HG03460 (cell line): Measurements from ENCODE around the gene CBX3.
"Not testable (repeated sequence)": the region's sequence is repeated elsewhere in the genome, so short reads cannot be mapped to it uniquely, and the experiment has no call there.

ENCODE experiments used
- ATAC-seq: cut with Tn5 transposase; IDR thresholded peaks from one replicate; pipeline ENCODE4 v1.9.1; 2021; ENCODE audit not compliant: unreplicated experiment

The CBX3 gene

GRCh38 chr7:26187380-26188205, 14.0 kb upstream of the CBX3 start:
- ATAC-seq: no peak

DNA sequence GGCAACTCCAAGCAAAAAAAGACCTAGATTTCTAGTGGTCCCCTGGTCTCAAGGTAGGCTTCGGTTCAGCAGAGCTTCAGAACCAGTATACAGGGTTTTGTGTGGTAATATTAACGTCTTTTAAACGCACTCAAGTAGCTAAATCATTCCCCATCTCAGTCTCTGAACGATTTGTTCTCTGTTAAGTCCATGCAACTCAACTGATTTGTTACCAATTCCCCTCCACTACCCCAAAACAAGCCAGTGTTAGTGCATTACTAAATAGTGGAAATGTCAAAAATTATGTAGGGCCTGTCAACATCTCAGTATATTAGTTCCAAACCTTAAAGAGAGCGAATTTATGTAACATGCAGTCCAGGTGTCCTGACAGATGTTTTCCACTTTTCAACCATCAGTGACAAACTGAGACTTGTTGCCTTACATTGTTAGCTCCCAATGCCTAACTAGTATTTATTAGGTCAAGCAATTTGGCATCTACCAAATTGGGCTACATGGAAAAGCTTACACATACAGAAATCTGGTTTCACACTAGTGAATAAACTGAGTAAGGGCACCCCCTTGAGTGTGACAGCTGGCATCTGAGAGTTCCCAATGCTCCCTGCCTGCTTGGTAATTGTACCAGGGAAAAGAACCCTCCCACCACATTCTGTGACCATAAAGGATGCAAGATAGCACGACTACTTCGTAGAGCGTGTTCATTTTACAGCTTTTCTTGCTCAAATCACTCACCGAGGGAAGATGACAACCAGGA, 13.2 kb upstream of the CBX3 start:
- ATAC-seq: no peak

DNA sequence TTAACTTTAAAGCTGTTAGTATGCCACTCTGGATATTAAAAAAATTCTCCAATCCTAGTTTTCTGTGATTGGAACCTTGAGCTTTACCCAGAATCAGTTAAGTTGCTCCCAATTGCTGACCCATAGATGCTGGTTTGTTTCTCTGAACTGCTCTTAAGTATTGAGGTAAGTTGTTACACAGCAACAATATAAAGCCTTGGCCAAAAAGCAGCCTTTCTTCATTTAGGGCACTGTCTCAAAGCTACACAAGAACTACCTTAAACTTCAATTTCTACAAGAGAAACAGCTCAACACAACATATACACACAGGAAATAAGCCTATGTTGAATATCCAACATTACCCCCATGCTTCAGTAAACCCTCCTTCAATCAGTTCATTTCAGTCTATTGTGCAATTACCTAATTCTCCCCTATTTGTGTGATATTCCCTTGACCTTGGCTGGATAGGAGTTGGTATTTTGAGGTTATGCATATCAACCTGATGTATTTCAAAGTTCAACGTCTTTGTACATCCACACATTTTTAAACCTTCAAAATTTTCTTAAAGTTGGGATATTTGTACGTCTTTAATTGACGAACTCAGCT, 12.5 kb upstream of the CBX3 start:
- no peak for ATAC-seq

- no peak for ATAC-seq
Measured at GRCh38 chr7:26189697-26190096, 11.8 kb upstream of the CBX3 start.

DNA sequence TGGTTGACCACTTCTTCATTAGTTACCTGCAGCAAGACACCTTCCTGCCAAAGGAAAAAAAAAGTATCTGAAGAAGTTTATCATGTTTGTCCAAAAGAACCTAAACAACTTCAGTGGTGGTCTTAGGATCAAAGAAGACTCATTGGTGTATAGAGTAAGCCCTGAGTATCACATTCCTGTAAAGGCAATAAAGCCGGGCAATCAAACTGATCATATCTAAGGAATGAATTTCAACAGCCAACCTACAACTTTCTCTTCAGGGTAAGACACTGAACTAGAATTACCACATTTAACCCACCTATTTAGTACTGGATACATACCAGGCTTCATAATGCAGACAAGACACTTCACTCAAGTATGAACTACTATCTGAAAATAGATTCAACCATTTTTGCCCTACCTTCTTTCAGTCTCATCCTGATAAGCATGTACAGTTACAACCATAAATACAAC, 11.1 kb upstream of the CBX3 start:
- no peak for ATAC-seq

- no peak for ATAC-seq
Measured at GRCh38 chr7:26191233-26191973, 10.1 kb upstream of the CBX3 start.

- ATAC-seq: no peak
Measured at GRCh38 chr7:26191974-26192479, 9.5 kb upstream of the CBX3 start.

DNA sequence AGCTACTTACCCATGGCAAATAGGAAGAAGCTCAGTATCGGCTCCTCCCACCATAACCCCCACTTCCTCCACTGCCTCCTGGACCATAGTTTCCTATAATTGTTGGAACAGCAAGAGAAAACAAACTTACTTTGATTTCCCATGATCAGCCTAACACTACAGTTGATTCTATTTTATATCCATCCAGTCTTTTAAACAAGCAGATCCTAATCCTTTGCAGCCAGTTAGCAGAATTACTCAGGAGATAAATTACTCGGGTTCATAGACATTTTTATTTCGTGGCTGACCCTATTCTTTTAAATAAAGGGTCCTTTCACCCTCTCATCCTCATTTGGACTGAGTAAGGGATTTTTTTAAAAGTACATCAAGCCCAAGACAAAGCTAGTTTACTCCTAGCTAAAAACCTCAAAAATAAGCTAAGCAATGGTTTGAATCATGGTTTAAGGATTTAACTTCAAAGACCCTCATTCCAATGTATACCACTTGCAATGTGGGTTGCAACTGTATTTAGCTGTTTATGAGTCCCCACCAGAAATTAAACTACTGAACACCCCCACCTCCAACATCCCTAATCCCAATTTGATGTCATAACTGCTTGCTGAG, 9.0 kb upstream of the CBX3 start:
- no peak for ATAC-seq

DNA sequence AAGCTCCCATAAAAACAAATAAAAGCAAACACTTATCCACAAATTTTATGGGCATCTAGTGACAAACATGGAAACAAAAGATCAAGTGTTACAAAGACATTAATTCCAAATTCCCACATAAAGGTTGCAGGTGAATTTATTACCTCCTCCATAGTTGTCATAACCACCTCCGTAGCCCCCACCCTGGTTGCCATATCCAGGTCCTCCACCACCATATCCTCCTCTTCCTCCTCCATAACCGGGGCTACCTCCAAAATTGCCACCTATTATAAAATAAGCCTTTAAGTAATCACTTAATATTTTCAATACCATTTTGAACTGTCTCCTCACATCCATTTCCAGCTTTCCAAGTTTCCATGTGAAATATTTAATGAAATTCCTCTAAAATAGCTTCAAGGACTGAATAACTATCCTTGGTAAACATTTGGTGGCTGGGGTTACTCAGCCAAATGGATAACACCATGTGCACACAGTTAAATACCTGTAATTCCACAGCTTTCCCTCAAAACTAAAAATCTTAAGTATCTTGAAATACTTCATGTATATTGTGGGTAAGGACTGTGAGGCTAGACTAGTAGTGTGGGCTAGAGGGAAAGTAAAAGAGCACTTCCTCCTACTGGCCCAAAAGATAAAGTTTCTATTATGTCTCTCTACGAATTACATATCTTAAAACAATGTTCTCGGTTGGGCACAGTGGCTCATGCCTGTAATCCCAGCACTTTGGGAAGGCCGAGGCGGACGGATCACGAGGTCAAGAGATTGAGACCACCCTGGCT, 7.9 kb upstream of the CBX3 start:
- no peak for ATAC-seq

- not testable (repeated sequence) for ATAC-seq
Measured at GRCh38 chr7:26194764-26195163, 6.8 kb upstream of the CBX3 start.

GRCh38 chr7:26195182-26195581, 6.4 kb upstream of the CBX3 start:
- ATAC-seq: no peak

DNA sequence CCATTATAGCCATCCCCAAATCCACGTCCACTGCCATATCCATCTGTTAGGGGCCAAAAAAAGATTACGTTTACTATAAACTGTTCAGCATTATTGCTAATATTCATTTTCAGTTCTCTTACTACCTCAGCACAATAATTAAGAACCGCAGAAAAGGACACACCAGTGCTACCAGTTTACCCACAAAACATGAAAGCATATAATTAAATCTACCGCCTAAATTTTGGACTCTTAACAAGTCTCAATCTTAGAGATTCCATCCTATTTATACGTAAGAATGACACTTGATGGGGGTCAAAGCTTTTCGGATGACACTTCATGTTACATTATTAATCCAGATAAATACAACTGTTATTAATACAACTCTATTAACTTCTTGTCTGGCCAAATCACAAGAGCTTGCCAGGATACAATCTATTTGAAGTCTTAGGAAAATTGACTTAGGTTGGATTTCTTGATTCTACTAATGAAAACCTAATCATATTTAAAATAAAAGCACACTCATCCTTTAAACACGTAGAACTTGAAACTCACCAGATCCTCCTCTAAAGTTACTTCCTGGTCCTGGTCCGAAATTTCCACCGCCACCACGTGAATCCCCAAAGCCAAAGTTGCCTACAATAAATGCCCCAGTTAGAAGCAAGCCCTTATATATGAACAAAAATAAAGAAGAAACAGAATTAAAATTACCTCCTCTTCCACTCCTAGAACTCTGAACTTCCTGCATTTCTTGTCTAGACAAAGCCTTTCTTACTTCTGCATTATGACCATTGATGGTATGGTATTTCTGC, 5.5 kb upstream of the CBX3 start:
- ATAC-seq: no peak

DNA sequence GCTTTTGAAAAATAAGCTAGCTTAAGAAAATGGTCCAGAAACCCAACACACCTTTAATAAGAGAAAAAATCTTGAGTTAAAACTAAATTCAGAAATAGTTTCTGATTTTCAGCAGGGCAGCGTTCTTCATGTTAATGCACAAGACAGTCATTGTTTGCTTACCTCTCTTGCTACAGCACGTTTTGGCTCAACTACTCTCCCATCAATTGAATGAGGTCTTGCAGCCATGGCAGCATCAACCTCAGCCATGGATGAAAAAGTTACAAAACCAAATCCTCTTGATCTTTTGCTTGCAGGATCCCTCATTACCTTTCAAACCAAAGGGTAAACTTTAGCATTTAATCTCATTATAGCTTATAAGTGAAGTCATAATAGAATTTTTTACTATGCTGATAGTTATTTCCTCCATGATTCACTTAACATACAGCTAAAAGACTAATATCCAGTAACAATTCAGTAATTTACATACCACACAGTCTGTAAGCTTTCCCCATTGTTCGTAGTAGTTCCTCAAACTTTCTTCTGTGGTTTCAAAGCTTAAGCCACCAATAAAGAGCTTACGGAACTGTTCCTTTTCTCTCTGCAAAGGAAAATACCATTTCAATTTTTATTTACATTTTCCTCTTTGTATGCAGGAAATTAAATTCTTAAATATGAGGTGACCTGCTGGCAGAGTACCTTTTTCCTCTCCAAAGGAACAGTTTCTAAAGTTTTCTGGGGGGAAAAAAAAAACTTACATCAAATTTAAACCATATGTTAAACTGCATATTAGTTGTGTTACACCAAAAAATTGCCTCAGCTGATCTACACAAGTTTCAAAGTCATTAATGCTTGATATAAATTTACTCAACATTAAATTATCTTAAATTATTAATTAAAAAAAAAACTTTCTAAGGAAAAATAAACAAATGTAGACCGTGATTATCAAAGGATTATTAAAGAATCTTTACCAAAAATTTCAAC, 4.1 kb upstream of the CBX3 start:
- no peak for ATAC-seq

GRCh38 chr7:26198133-26198780, 3.3 kb upstream of the CBX3 start:
- ATAC-seq: no peak

DNA sequence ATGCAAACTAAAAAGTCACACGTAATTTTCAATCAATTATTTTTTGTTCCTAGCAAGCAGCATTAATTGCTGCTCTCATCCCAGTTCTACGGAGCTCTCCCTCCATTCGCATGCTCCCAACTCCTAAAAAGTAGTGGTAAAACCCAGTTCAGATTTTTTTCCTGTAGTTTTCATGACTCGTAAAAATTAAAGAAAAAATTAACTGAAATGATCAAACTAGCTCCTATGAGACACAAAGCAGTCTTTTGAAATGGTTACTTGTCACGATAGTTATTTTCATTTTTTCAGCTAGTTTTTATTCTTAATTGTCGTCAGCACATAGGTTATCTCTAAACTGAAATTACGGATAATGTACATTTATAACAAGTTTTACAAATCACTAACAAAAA, 2.8 kb upstream of the CBX3 start:
- ATAC-seq: no peak

DNA sequence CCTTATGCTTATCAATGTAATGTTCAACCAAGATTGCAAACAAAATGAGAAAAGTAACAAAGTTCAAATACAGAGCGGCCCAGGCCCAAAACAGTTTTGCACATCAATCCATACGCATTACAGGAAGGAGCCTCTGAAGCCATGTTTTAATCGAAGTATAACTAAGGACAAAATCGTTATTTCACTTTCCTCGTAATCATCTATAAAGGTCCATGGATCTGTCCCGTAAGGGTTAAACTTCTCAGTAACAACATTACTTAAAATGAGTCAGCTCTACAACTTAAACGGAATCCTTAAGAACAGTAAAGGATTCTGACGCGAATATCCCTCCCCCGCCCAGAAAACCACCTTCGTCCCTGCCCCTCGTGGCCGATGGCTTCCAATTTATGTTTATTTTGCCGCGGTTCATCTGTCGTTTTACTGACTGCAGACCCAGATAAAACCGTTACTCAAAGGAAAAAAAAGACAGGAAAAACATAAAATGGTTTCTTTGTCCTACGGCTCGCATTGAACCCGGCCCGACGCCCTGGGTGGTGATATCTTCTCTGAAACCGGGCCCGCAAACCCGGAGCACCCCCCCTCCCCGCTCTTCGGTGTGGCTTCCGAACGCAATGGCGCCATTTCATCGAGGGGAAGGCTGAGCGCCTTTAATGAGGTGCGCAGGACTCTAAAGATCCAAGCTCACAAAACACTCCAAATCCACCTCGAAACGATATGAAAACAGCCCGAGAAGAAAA, 2.1 kb upstream of the CBX3 start:
- no peak for ATAC-seq

DNA sequence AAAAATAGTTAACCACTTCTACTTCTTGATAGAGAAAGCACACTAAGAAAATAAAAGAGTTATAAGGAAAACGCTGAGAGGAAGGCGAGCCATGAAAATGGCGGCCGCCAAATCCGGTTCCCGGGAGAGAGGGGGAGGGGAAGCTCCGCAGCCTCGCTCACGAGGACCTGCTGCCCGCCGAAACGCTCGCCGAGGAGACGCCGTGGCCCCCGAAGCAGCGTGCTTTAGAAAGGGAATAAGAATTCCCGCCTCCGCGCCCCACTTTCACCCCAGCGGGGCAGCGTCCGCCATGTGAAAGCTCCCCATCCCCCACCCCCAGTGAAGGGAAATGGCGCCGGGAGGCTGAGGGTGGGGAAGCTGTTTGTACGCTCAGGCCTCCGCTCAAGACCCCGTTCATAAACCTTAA, 1.5 kb upstream of the CBX3 start:
- peak; percentile 19 for ATAC-seq
